ENCODE measurements around the gene HTR4. TPM values are rescaled to one million over a fixed set of nuclear protein-coding genes. Genes with fewer than 3 reads are reported as not detected.

HTR4 gene
- total RNA-seq, 1 donor from 2014 or later = 0.99 TPM

- TF ChIP-seq CTCF (IDR thresholded peaks at IDR 0.05; ENCODE audit: borderline replicate concordance) = no peak
- peak overlapping the region; percentile 32 for H3K4me3 ChIP-seq
- intact Hi-C loops (cut with micrococcal nuclease) = no loop called here
- no peak for DNase-seq
- peak overlapping the region; percentile 55 for H3K27ac ChIP-seq (replicated peaks)
- no peaks in the 10 kb centered on the region for H3K36me3 ChIP-seq
- H3K9me3 ChIP-seq (replicated peaks) = no peaks in the 10 kb centered on the region
- no peaks in the 10 kb centered on the region for H3K27me3 ChIP-seq (ENCODE audit: low read depth)
- H3K4me1 ChIP-seq = peaks cover 35% of the 10 kb centered on the region
Measured at GRCh38 chr5:148465381-148466235, 188.7 kb downstream of the HTR4 start.

- no peak for DNase-seq
Measured at GRCh38 chr5:148459669-148460068, 194.7 kb downstream of the HTR4 start.

GRCh38 chr5:148458036-148458888 is 196.1 kb downstream of the HTR4 start:
- Histone ChIP-seq H3K27ac (replicated peaks) (peak overlapping the region; percentile 22), H3K9me3 (replicated peaks) (no peaks in the 10 kb centered on the region), H3K27me3 (ENCODE audit: low read depth) (no peaks in the 10 kb centered on the region), H3K4me3 (no peak overlapping the region), H3K36me3 (no peaks in the 10 kb centered on the region), H3K4me1 (peaks cover 50% of the 10 kb centered on the region)
- intact Hi-C loops (cut with micrococcal nuclease) = no loop called here
- TF ChIP-seq CTCF (IDR thresholded peaks at IDR 0.05; ENCODE audit: borderline replicate concordance) = no peak
- no peak for DNase-seq

More at GRCh38 chr5:148459669-148460068, 194.7 kb downstream of the HTR4 start:
- Histone ChIP-seq H3K4me3 (no peak overlapping the region), H3K4me1 (peaks cover 36% of the 10 kb centered on the region), H3K27me3 (ENCODE audit: low read depth) (no peaks in the 10 kb centered on the region), H3K27ac (replicated peaks) (no peak overlapping the region), H3K36me3 (no peaks in the 10 kb centered on the region), H3K9me3 (replicated peaks) (no peaks in the 10 kb centered on the region)
- no peak for TF ChIP-seq CTCF (IDR thresholded peaks at IDR 0.05; ENCODE audit: borderline replicate concordance)
- intact Hi-C loops (cut with micrococcal nuclease) = no loop called here

- no peak overlapping the region for H3K4me3 ChIP-seq
- no peaks in the 10 kb centered on the region for H3K27me3 ChIP-seq (ENCODE audit: low read depth)
- no peaks in the 10 kb centered on the region for H3K9me3 ChIP-seq (replicated peaks)
- peaks cover 56% of the 10 kb centered on the region for H3K4me1 ChIP-seq
- no peaks in the 10 kb centered on the region for H3K36me3 ChIP-seq
- peak overlapping the region; percentile 86 for H3K27ac ChIP-seq (replicated peaks)
- TF ChIP-seq CTCF (IDR thresholded peaks at IDR 0.05; ENCODE audit: borderline replicate concordance) = peak; percentile 49
- intact Hi-C loops (cut with micrococcal nuclease) = no loop called here
- no peak for DNase-seq
Measured at GRCh38 chr5:148457183-148457620, 197.1 kb downstream of the HTR4 start.

GRCh38 chr5:148455185-148455584 is 199.1 kb downstream of the HTR4 start:
- Histone ChIP-seq H3K4me3 (peak overlapping the region; percentile 49), H3K4me1 (peaks cover 56% of the 10 kb centered on the region), H3K9me3 (replicated peaks) (no peaks in the 10 kb centered on the region), H3K27me3 (ENCODE audit: low read depth) (no peaks in the 10 kb centered on the region), H3K36me3 (no peaks in the 10 kb centered on the region), H3K27ac (replicated peaks) (peak overlapping the region; percentile 86)
- no peak for DNase-seq
- no peak for TF ChIP-seq CTCF (IDR thresholded peaks at IDR 0.05; ENCODE audit: borderline replicate concordance)
- intact Hi-C loops (cut with micrococcal nuclease) = no loop called here

All from left ventricle myocardium inferior (tissue), 1 donor.